K562 (cell line): ENCODE measurements around the gene LLGL2. TPM values are rescaled to one million over a fixed set of nuclear protein-coding genes. Genes with fewer than 3 reads are reported as not detected.

Experiments
- CCNT2 ChIP-seq: IDR thresholded peaks from 2 replicates; pipeline ENCODE4 v1.6.1; 2011; ENCODE audit warnings: borderline replicate concordance, low read depth, mild to moderate bottlenecking, moderate library complexity, mixed read lengths, low read length; ENCODE audit not compliant: insufficient read length; ENCODE audit errors: extremely low read depth
- ELK1 ChIP-seq: sonication (generic); formaldehyde crosslinking; IDR thresholded peaks from 2 replicates; pipeline ENCODE4 v1.8.1; 2022; ENCODE audit warnings: missing genetic modification reagents
- HOMEZ ChIP-seq: fragments of 250-450 bp; sonication (Bioruptor Pico); IDR thresholded peaks from 2 replicates; pipeline ENCODE4 v1.4.0; 2020; ENCODE audit warnings: mild to moderate bottlenecking, moderate library complexity
- KAT2B ChIP-seq: IDR thresholded peaks from one replicate; pipeline ENCODE4 v1.6.1; 2012; ENCODE audit warnings: low read depth, mild to moderate bottlenecking, control low read depth, inconsistent platforms, low read length, moderate library complexity
- RAD21 ChIP-seq, 2 experiments: fragments of 250-450 bp in 1 of 2; fragments of 450-650 bp in 1 of 2; sonication (Bioruptor Pico) in 1 of 2; formaldehyde crosslinking in 1 of 2; IDR thresholded peaks in 1 of 2; conservative IDR thresholded peaks in 1 of 2; 2 replicates each; pipeline versions ENCODE4 v1.4.0 to v1.8.0; 2020 to 2022; ENCODE audit warnings: mild to moderate bottlenecking in 2 of 2, moderate library complexity in 1 of 2
- UBTF ChIP-seq, 2 experiments: IDR thresholded peaks; 2 replicates each; pipeline ENCODE4 v1.6.1; 2012; ENCODE audit warnings: improper control_type of control experiment in 2 of 2, low read depth in 2 of 2, low read length in 2 of 2, borderline replicate concordance in 1 of 2
- ZNF583 ChIP-seq: fragments of 250-450 bp; sonication (Bioruptor Pico); IDR thresholded peaks from 2 replicates; pipeline ENCODE4 v1.4.0; 2020
- ZNF699 ChIP-seq: fragments of 250-450 bp; sonication (Bioruptor Pico); IDR thresholded peaks from 2 replicates; pipeline ENCODE4 v1.8.0; 2021; ENCODE audit warnings: mild to moderate bottlenecking, moderate library complexity; ENCODE audit not compliant: insufficient replicate concordance
- ZNF780A ChIP-seq: fragments of 250-450 bp; sonication (Bioruptor Pico); IDR thresholded peaks from 2 replicates; pipeline ENCODE4 v1.5.0; 2021; ENCODE audit warnings: mild to moderate bottlenecking
- polyA plus RNA-seq, 8 experiments: library from polyadenylated mRNA; depleted of rRNA in 4 of 8; stranded (reverse) in 5 of 8; unstranded in 3 of 8; fragments of >200 nt; fragmentation: Nextera tagmentation in 2 of 8; fragmentation: Illumina TruSeq in 1 of 8; extraction: Ambion mirVana in 2 of 8; extraction: Trizol in 1 of 8; gene quantifications; 2 replicates each; pipeline versions ENCODE4 v1.2.1 to v1.2.3, GENCODE V29; 2011 to 2014; ENCODE audit warnings: inconsistent platforms in 1 of 8, missing spikeins in 1 of 8
- total RNA-seq, 7 experiments: library from RNA; depleted of rRNA in 6 of 7; stranded (reverse); fragments of >200 nt in 6 of 7; fragmentation: Illumina TruSeq in 2 of 7; extraction: Trizol in 2 of 7; gene quantifications; 2 replicates each; pipeline versions ENCODE4 v1.2.1 to v1.2.3, GENCODE V29; 2011 to 2021; ENCODE audit warnings: low replicate concordance in 1 of 7

Gene LLGL2
- total and polyA plus RNA-seq, 9 of the 15 experiments (the other 6 are each of a cell fraction or from before 2014, with no cell fraction given) = 0.32 to 24.4 (median 10.2) TPM

- no peak for TF ChIP-seq UBTF (IDR thresholded peaks at IDR 0.05; ENCODE audit: borderline replicate concordance in 1 of 2, low read depth in 2 of 2, low read length in 2 of 2)
- no peak for TF ChIP-seq ZNF699 (CRISPR knock-in tag)
- no peak for TF ChIP-seq HOMEZ (CRISPR knock-in tag)
- TF ChIP-seq ZNF583 (CRISPR knock-in tag) = no peak
- TF ChIP-seq CCNT2 = no peak
- peak; percentile 78 for TF ChIP-seq KAT2B
- peak in 1 of 2 experiments; percentile 41; a peak in 2 of 4 replicates for TF ChIP-seq RAD21 (CRISPR knock-in tag; conservative IDR thresholded peaks at IDR 0.05 in 1 of 2, IDR thresholded peaks at IDR 0.05 in 1 of 2)
- TF ChIP-seq ZNF780A (CRISPR knock-in tag) = no peak
- TF ChIP-seq ELK1 = no peak
Measured at GRCh38 chr17:75615301-75615700, 89.8 kb downstream of the LLGL2 start (continued).
